Non-pigmented ciliary epithelial cell (primary cell): ENCODE results near the gene PCSK6.

Experiments used
- DNase-seq: peaks from one replicate; pipeline ENCODE4 v3.0.0-alpha.2; 2010; ENCODE audit warnings: low read depth

The PCSK6 gene

GRCh38 chr15:101325263-101326025, 164.1 kb downstream of the PCSK6 start:
- no peak for DNase-seq

GRCh38 chr15:101324524-101325177, 164.9 kb downstream of the PCSK6 start:
- DNase-seq = no peak

GRCh38 chr15:101323793-101324523, 165.5 kb downstream of the PCSK6 start:
- DNase-seq = no peak

GRCh38 chr15:101322854-101323477, 166.5 kb downstream of the PCSK6 start:
- DNase-seq = no peak

- DNase-seq = no peak
Observed at GRCh38 chr15:101322016-101322695, 167.4 kb downstream of the PCSK6 start.

- DNase-seq = no peak
Observed at GRCh38 chr15:101320501-101321052, 168.9 kb downstream of the PCSK6 start.

- no peak for DNase-seq
Observed at GRCh38 chr15:101318839-101319238, 170.7 kb downstream of the PCSK6 start.

GRCh38 chr15:101318147-101318819, 171.2 kb downstream of the PCSK6 start:
- no peak for DNase-seq

- DNase-seq = no peak
Observed at GRCh38 chr15:101317336-101317872, 172.1 kb downstream of the PCSK6 start.

- DNase-seq = no peak
Observed at GRCh38 chr15:101316529-101316928, 173.0 kb downstream of the PCSK6 start.

- no peak for DNase-seq
Observed at GRCh38 chr15:101315736-101316135, 173.8 kb downstream of the PCSK6 start.

- DNase-seq = no peak
Observed at GRCh38 chr15:101314336-101315125, 175.0 kb downstream of the PCSK6 start.

GRCh38 chr15:101313041-101313761, 176.3 kb downstream of the PCSK6 start:
- no peak for DNase-seq

- DNase-seq = no peak
Observed at GRCh38 chr15:101310508-101310907, 179.0 kb downstream of the PCSK6 start.

GRCh38 chr15:101310161-101310480, 179.4 kb downstream of the PCSK6 start:
- no peak for DNase-seq

GRCh38 chr15:101309436-101310160, 179.9 kb downstream of the PCSK6 start:
- no peak for DNase-seq

- DNase-seq = no peak
Observed at GRCh38 chr15:101308604-101309435, 180.7 kb downstream of the PCSK6 start.
